ENCODE measurements around the gene ZNF691. TPM values are rescaled to one million over a fixed set of nuclear protein-coding genes. Genes with fewer than 3 reads are reported as not detected.
"Not testable (repeated sequence)": the region's sequence is repeated elsewhere in the genome, so short reads cannot be mapped to it uniquely, and the experiment has no call there.

Gene ZNF691, protein sequence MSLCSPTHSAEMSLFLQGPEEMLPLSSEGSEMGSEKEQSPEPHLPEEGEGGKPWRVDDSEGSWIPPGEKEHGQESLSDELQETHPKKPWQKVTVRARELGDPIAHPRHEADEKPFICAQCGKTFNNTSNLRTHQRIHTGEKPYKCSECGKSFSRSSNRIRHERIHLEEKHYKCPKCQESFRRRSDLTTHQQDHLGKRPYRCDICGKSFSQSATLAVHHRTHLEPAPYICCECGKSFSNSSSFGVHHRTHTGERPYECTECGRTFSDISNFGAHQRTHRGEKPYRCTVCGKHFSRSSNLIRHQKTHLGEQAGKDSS
- 5.5 and 6.5 TPM in 2 replicates for total RNA-seq (2014; rRNA removed; shearing (Covaris generic))

GRCh38 chr1:42846257-42847110 is at the start of gene ZNF691:
Gene ZNF691 (plus strand): TSS chr1:42846613. CDS start chr1:42849659, 3,046 bp downstream.
- peak; percentile 96 for DNase-seq (ENCODE audit: low spot score)

- no peak for DNase-seq (ENCODE audit: low spot score)
Measured at GRCh38 chr1:42797414-42797813, 49.0 kb upstream of the ZNF691 start.

DNA sequence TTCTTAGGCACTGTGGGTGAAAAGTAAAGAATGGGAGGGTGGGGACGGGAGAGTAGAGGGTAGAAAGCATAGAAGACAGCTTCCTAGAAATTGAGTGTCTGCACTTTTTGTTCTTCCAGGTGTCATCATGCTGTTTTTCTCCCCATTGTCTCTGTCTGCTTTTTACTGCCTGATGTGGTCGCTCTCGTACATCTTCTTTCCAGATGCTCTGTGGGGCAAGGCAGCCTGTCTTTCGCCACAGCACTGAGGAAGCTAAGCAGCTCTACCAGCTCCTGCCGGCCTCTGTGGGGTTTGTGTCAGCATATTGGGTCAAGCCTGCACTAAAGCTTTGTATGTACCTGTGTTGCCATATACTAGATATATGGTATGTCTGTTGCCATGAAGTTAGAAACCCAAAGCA is 48.4 kb upstream of the ZNF691 start:
- no peak for DNase-seq (ENCODE audit: low spot score)

DNA sequence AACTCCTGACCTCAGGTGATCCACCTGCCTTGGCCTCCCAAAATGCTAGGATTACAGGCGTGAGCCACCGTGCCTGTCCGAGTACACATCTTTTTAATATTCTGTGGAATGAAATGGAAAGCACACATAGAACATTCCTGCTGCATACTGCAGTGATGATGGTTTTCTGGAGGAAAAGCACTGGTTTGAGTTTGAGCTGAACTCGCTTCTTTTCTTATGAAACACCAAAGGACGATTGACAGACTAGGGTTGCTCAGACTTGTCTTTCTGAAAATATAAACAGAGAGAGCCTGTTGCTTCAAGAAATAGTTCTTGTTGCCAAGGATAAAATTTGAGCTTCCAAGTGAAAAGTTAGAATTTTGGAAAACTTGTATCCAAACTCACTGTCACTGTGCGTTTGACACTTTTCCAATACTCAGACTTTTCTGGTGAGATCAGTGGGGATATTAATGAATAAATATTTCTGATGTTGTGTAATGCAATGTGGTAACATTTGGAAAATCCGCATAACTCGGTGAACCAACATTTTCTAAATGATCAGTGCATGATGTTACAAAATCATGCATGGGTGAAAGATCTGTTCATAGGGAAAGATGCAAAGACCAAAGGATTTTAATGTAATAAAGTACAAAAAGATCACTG is 44.5 kb upstream of the ZNF691 start:
- no peak for DNase-seq (ENCODE audit: low spot score)

GRCh38 chr1:42806171-42806570 is 40.2 kb upstream of the ZNF691 start:
- DNase-seq (ENCODE audit: low spot score), result no peak

GRCh38 chr1:42806593-42806992 is 39.8 kb upstream of the ZNF691 start:
- DNase-seq (ENCODE audit: low spot score), result no peak

DNA sequence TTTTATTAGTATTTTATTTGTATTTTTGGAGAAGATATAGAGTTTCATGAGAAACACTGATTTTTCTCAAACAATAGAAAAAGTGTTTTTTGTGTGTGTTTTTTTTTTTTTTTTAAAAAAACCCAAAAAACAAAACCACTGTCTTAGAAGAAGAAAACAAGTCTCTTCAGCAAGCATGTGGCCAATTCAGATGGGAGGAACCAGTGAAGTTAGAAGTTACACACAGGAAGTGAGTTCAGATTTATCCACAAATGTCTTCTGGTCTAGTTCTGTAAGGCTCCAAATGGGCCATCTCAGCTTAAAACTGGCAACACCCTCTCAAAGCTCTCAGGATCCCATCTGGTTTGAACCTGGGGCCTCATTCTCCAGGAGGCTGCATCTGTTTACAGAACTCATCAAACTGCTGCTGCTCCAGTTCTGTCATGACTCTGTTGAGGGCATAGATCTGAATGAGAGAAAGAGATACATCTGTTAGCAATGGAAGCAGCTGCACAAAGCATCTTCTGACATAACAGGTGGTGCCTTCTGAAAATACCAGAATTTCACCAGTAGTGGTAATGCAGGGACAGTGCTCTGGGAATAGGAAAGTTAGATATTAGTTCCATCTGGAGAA is 39.3 kb upstream of the ZNF691 start:
- DNase-seq (ENCODE audit: low spot score), result no peak

- not testable (repeated sequence) for DNase-seq (ENCODE audit: low spot score)
Measured at GRCh38 chr1:42814815-42815214, 31.6 kb upstream of the ZNF691 start.

GRCh38 chr1:42815941-42816584 is 30.4 kb upstream of the ZNF691 start:
- DNase-seq (ENCODE audit: low spot score), result no peak

GRCh38 chr1:42816585-42817439 is 29.6 kb upstream of the ZNF691 start, which contains the start of the genes ERMAP and SVBP:
Gene ERMAP (plus strand): TSS chr1:42817122. CDS start chr1:42830449, 13,327 bp downstream.
Gene SVBP (minus strand): TSS chr1:42817397. CDS start chr1:42816544, 853 bp downstream.
- peak; percentile 87 for DNase-seq (ENCODE audit: low spot score)

GRCh38 chr1:42817440-42817767 is 29.0 kb upstream of the ZNF691 start:
- no peak for DNase-seq (ENCODE audit: low spot score)

DNA sequence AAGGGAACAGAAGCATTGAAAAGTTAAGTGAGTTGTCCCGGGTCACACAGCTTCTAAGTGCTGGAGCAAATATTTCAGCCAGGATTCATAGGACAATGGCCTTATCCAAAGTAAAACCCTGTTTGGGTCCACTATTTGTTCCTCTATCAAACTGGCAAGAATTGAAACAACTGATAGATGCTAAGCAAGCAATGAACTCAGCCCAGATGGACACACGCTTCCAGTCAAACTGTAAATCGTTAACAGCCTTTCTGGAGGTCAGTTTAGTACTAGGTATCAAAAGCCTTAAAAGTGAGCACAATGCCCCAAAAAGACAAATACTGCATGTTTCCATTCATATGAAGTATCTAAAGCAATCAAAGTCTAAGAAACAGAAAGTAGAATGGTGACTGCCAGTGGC is 28.4 kb upstream of the ZNF691 start:
- DNase-seq (ENCODE audit: low spot score), result no peak

- DNase-seq (ENCODE audit: low spot score), result no peak
Measured at GRCh38 chr1:42820813-42821212, 25.6 kb upstream of the ZNF691 start.

- DNase-seq (ENCODE audit: low spot score), result no peak
Measured at GRCh38 chr1:42821690-42822089, 24.7 kb upstream of the ZNF691 start.

DNA sequence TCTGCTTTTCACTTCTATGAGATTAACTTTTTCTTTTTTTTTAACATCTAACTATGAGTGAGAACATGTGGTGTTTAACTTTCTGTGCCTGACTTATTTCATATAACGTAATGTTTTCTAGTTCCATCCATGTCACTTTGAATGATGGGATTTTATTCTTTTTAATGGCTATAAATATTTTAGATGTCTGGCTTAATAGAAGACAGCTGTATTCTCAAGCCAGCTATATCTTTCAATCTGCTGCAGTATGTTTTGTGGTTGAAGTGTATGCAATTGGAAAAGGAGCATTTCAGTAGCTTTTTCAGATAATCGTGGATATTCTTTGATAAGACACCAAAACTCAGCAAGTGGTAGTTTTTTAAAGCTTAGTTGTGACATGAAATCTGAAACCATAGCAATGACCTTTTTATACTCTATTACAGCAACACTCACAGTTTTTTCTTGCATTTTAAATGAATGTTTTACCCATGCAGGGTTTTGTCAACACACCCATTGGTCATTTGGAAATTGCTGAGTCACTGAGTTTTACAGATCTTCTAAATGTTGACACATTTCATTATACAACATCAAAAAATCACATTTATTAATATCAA is 23.5 kb upstream of the ZNF691 start:
- no peak for DNase-seq (ENCODE audit: low spot score)

- no peak for DNase-seq (ENCODE audit: low spot score)
Measured at GRCh38 chr1:42824481-42825035, 21.9 kb upstream of the ZNF691 start.

GRCh38 chr1:42825036-42825851 is 21.2 kb upstream of the ZNF691 start:
- DNase-seq (ENCODE audit: low spot score), result no peak

DNA sequence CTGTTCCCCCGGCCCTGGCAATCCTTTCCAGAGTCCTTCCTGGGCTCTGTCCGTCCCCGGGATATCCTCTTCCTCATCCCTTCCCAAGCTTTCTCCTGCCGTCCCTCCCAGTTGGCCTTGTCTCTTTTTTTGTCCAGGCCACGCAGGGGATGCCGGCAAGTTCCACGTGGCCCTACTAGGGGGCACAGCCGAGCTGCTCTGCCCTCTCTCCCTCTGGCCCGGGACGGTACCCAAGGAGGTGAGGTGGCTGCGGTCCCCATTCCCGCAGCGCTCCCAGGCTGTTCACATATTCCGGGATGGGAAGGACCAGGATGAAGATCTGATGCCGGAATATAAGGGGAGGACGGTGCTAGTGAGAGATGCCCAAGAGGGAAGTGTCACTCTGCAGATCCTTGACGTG is 15.8 kb upstream of the ZNF691 start:
- no peak for DNase-seq (ENCODE audit: low spot score)

- DNase-seq (ENCODE audit: low spot score), result no peak
Measured at GRCh38 chr1:42831273-42831672, 15.1 kb upstream of the ZNF691 start.
